GM12891 (cell line): ENCODE measurements around the gene IPCEF1.

Source experiments
- POLR2A ChIP-seq: IDR thresholded peaks from 2 replicates; pipeline ENCODE4 v1.6.1; 2011; ENCODE audit warnings: low read depth, low read length, control low read depth
- POLR2AphosphoS5 ChIP-seq: IDR thresholded peaks from 2 replicates; pipeline ENCODE4 v1.6.1; 2011; ENCODE audit warnings: low read depth, low read length, control low read depth

DNA sequence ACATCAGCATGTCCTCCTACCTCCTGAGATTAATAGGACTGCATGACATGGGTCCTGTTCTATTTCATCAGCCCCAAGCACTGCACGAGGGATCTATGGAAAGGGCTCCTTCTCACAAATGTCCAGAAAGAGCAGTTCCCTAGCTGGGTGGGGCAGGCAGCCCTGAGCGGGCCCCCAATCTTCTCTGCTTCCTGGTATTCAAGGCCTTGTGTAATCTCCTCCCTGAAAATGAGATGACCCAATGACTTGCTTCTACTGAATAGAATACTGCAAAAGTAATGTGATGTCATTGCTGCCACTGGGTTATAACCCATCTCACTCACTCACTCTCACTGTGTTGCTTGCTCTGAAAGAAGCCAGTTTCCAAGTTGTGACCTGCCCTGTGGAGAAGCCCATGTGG, 191.1 kb downstream of the IPCEF1 start:
- TF ChIP-seq POLR2AphosphoS5 (no peak), POLR2A (no peak)
